A549 (cell line): ENCODE measurements around the gene BRAF. TPM values are rescaled to one million over a fixed set of nuclear protein-coding genes. Genes with fewer than 3 reads are reported as not detected.

Source experiments
- ATAC-seq, 2 experiments: fragments of 200-7000 bp in 1 of 2; fragments of >200 bp in 1 of 2; cut with Nextera tagmentation in 1 of 2; cut with Tn5 transposase in 1 of 2; 3 replicates each; pipeline versions ENCODE4 v1.8.0 to v1.9.1; 2018 to 2020; ENCODE audit warnings: mild to moderate bottlenecking in 1 of 2, moderate library complexity in 1 of 2
- CTCF ChIA-PET: fragments of 300-600 bp; sonication (Branson Sonifier 250); formaldehyde crosslinking; extraction: SDS; loops from one replicate; lab custom pipeline; 2021; ENCODE audit warnings: antibody characterized with exemption, inconsistent platforms; lab: Yijun Ruan, JAX
- POLR2A ChIA-PET: fragments of 350-600 bp; formaldehyde crosslinking; extraction: SDS; loops from one replicate; lab custom pipeline; 2021; ENCODE audit warnings: antibody characterized with exemption, inconsistent platforms; lab: Yijun Ruan, JAX
- DNase-seq, 2 experiments: peaks; one replicate each; pipeline versions ENCODE4 v3.0.0 to v3.0.0-alpha.2; 2011 to 2016; ENCODE audit warnings: low read depth in 1 of 2, low spot score in 1 of 2
- FAIRE-seq: peaks from 2 replicates; lab custom pipeline; 2011; peaks lifted over from hg19 to GRCh38; lab: Jason Lieb, UNC
- H3K27ac ChIP-seq, 2 experiments: fragments of >200 bp; sonication (Bioruptor Twin); formaldehyde crosslinking; 3 replicates each; pipeline ENCODE4 v1.5.1; 2016 to 2017
- H3K4me1 ChIP-seq: fragments of >200 bp; sonication (Bioruptor Twin); formaldehyde crosslinking; 3 replicates; pipeline ENCODE4 v1.6.1; 2016
- H3K4me2 ChIP-seq: fragments of >200 bp; sonication (Bioruptor Twin); formaldehyde crosslinking; 3 replicates; pipeline ENCODE4 v1.6.1; 2016
- H3K4me3 ChIP-seq: fragments of >200 bp; sonication (Bioruptor Twin); formaldehyde crosslinking; 3 replicates; pipeline ENCODE4 v1.5.1; 2016
- H3K9me3 ChIP-seq: fragments of >200 bp; sonication (Bioruptor Twin); formaldehyde crosslinking; 3 replicates; pipeline ENCODE4 v1.6.1; 2016
- BCL3 ChIP-seq: fragments of >200 bp; sonication (Bioruptor Twin); formaldehyde crosslinking; IDR thresholded peaks from 3 replicates; pipeline ENCODE4 v1.6.1; 2016
- CBX8 ChIP-seq: fragments of 200-600 bp; sonication (generic); IDR thresholded peaks from 2 replicates; pipeline ENCODE4 v1.6.1; 2016
- CHD2 ChIP-seq: fragments of 150-350 bp; IDR thresholded peaks from 2 replicates; pipeline ENCODE4 v1.6.1; 2014; ENCODE audit warnings: low read length; ENCODE audit not compliant: partially characterized antibody
- CTCF ChIP-seq: fragments of >200 bp; sonication (Bioruptor Twin); formaldehyde crosslinking; IDR thresholded peaks from 3 replicates; pipeline ENCODE4 v1.5.1; 2016
- E2F6 ChIP-seq: IDR thresholded peaks from 2 replicates; pipeline ENCODE4 v1.6.1; 2012; ENCODE audit warnings: low read depth, borderline replicate concordance
- EHMT2 ChIP-seq: fragments of 200-600 bp; sonication (generic); IDR thresholded peaks from 2 replicates; pipeline ENCODE4 v1.6.1; 2016; ENCODE audit warnings: antibody characterized with exemption, low read depth, mild to moderate bottlenecking, moderate library complexity
- EP300 ChIP-seq, 2 experiments: fragments of >200 bp; sonication (Bioruptor Twin); formaldehyde crosslinking; IDR thresholded peaks; 2 replicates in 1 of 2; 3 replicates in 1 of 2; pipeline ENCODE4 v1.6.1; 2016 to 2017
- GATA3 ChIP-seq: IDR thresholded peaks from 2 replicates; pipeline ENCODE4 v1.6.1; 2012; ENCODE audit warnings: borderline replicate concordance
- HES2 ChIP-seq: fragments of >200 bp; sonication (Bioruptor Twin); formaldehyde crosslinking; IDR thresholded peaks from 2 replicates; pipeline ENCODE4 v1.6.1; 2016
- HEYL ChIP-seq: fragments of 250-450 bp; sonication (Bioruptor Pico); IDR thresholded peaks from 2 replicates; pipeline ENCODE4 v1.8.0; 2021; ENCODE audit warnings: mild to moderate bottlenecking, moderate library complexity
- HMGXB4 ChIP-seq: fragments of 250-450 bp; sonication (Bioruptor Pico); IDR thresholded peaks from 2 replicates; pipeline ENCODE4 v1.5.0; 2021; ENCODE audit warnings: mild to moderate bottlenecking, moderate library complexity, borderline replicate concordance
- HOXA7 ChIP-seq: fragments of 250-450 bp; sonication (Bioruptor Pico); IDR thresholded peaks from 2 replicates; pipeline ENCODE4 v1.5.0; 2020; ENCODE audit warnings: mild to moderate bottlenecking, moderate library complexity
- JUNB ChIP-seq: fragments of >200 bp; sonication (Bioruptor Twin); formaldehyde crosslinking; IDR thresholded peaks from 2 replicates; pipeline ENCODE4 v1.6.1; 2016
- KDM5A ChIP-seq: fragments of 200-600 bp; sonication (generic); IDR thresholded peaks from 2 replicates; pipeline ENCODE4 v1.6.1; 2016; ENCODE audit warnings: antibody characterized with exemption, mild to moderate bottlenecking
- MAX ChIP-seq: IDR thresholded peaks from 2 replicates; pipeline ENCODE4 v1.6.1; 2012
- MYC ChIP-seq: IDR thresholded peaks from 2 replicates; pipeline ENCODE4 v1.6.1; 2012; ENCODE audit warnings: mild to moderate bottlenecking, inconsistent platforms, low read length, improper control_type of control experiment, borderline replicate concordance
- PHF8 ChIP-seq: fragments of 200-600 bp; sonication (generic); IDR thresholded peaks from 2 replicates; pipeline ENCODE4 v1.6.1; 2016; ENCODE audit warnings: low read depth, mild to moderate bottlenecking, antibody characterized with exemption, moderate library complexity, borderline replicate concordance
- POLR2A ChIP-seq: IDR thresholded peaks from 2 replicates; pipeline ENCODE4 v1.6.1; 2012; ENCODE audit warnings: mild to moderate bottlenecking, low read length
- POLR2AphosphoS2 ChIP-seq: conservative IDR thresholded peaks from 2 replicates; pipeline ENCODE4 v1.6.1; 2012; ENCODE audit warnings: low read length, improper control_type of control experiment, inconsistent platforms
- RAD21 ChIP-seq, 2 experiments: fragments of >200 bp in 1 of 2; sonication (Bioruptor Twin) in 1 of 2; formaldehyde crosslinking in 1 of 2; IDR thresholded peaks in 1 of 2; conservative IDR thresholded peaks in 1 of 2; 2 replicates in 1 of 2; 3 replicates in 1 of 2; pipeline ENCODE4 v1.6.1; 2012 to 2018; ENCODE audit warnings: inconsistent platforms in 1 of 2
- RARB ChIP-seq: fragments of 250-450 bp; sonication (Bioruptor Pico); IDR thresholded peaks from 2 replicates; pipeline ENCODE4 v1.8.0; 2021; ENCODE audit warnings: mild to moderate bottlenecking, moderate library complexity
- RFX5 ChIP-seq: fragments of 450-650 bp; IDR thresholded peaks from 2 replicates; pipeline ENCODE4 v1.7.1; 2014; ENCODE audit warnings: antibody characterized with exemption, mild to moderate bottlenecking, moderate library complexity
- SMC3 ChIP-seq: fragments of >200 bp; sonication (Bioruptor Twin); formaldehyde crosslinking; IDR thresholded peaks from 3 replicates; pipeline ENCODE4 v1.6.1; 2018; ENCODE audit warnings: inconsistent platforms
- TP53 ChIP-seq: fragments of 250-450 bp; sonication (Bioruptor Pico); IDR thresholded peaks from 2 replicates; pipeline ENCODE4 v1.5.0; 2021; ENCODE audit warnings: mild to moderate bottlenecking, moderate library complexity
- WGBS: methylation state at CpG from one replicate; pipeline ENCODE4 v1.1.6; 2017; ENCODE audit errors: missing lambda C conversion rate; 5-methylcytosine and 5-hydroxymethylcytosine counted together
- polyA plus RNA-seq, 4 experiments: library from polyadenylated mRNA; depleted of rRNA in 3 of 4; stranded (reverse); fragments of >200 nt; fragmentation: RNase III in 1 of 4; extraction: RNeasy Plus Mini Kit Qiagen cat#74134 plus additional on column Dnase treatment in 1 of 4; gene quantifications; 2 replicates in 3 of 4; 3 replicates in 1 of 4; pipeline ENCODE4 v1.2.3, GENCODE V29; 2011 to 2017

Gene BRAF
- polyA plus RNA-seq, 2 of the 4 experiments (the other 2 are of a cell fraction) = 6.1 to 19.7 TPM

GRCh38 chr7:140927351-140927750, 2.6 kb upstream of the BRAF start:
- TF ChIP-seq HMGXB4 (CRISPR knock-in tag) (no peak), MAX (no peak), POLR2AphosphoS2 (no peak), CBX8 (no peak), HEYL (CRISPR knock-in tag) (no peak), GATA3 (no peak), HOXA7 (CRISPR knock-in tag) (no peak), RFX5 (no peak), JUNB (no peak), POLR2A (no peak), EHMT2 (no peak), RARB (CRISPR knock-in tag) (no peak)
- Histone ChIP-seq H3K9me3 (no peaks in the 10 kb centered on the region), H3K27ac (no peak overlapping the region), H3K4me2 (no peak overlapping the region), H3K4me3 (no peak overlapping the region), H3K4me1 (peaks cover 8% of the 10 kb centered on the region; the same call in 2 of the 3 replicates)
- ChIA-PET POLR2A (interaction anchor here (1.1 kb wide), 1 partner anchor 88 kb away, joined by 3 read pairs; the partner anchor contains the start of gene MRPS33), CTCF (interaction anchor here (0.8 to 1.3 kb wide), 4 partner anchors 22 to 451 kb away, joined by 3 to 4 read pairs (median 3); partner anchors contain the start of gene MRPS33)
- FAIRE-seq (no peak), DNase-seq (no peak), ATAC-seq (no peak)
- 48% methylated on average over 2 of the region's 2 CpGs for WGBS

- POLR2A ChIA-PET = interaction anchor here (1.1 kb wide), 1 partner anchor 89 kb away, joined by 3 read pairs; the partner anchor contains the start of gene MRPS33
- FAIRE-seq (no peak), ATAC-seq (no peak), DNase-seq (no peak)
- no peak for TF ChIP-seq HEYL (CRISPR knock-in tag)
- no peak overlapping the region for H3K27ac ChIP-seq
- H3K4me2 ChIP-seq = no peak overlapping the region
- peaks cover 17% of the 10 kb centered on the region; the same call in 2 of the 3 replicates for H3K4me1 ChIP-seq
- H3K9me3 ChIP-seq = no peaks in the 10 kb centered on the region
- CTCF ChIA-PET = interaction anchor here (0.8 kb wide), 1 partner anchor 21 kb away, joined by 3 read pairs; no protein-coding TSS in a partner anchor
- no peak overlapping the region for H3K4me3 ChIP-seq
- 83% methylated on average over 7 of the region's 7 CpGs for WGBS
Observed at GRCh38 chr7:140926021-140926817, 1.5 kb upstream of the BRAF start.

GRCh38 chr7:140924019-140924820, 509 bp downstream of the BRAF start:
- peak overlapping the region; percentile 94 to 95 for H3K27ac ChIP-seq
- H3K4me3 ChIP-seq = peak overlapping the region; percentile 86
- H3K9me3 ChIP-seq = no peaks in the 10 kb centered on the region
- peaks cover 23% of the 10 kb centered on the region; the same call in 2 of the 3 replicates for H3K4me1 ChIP-seq
- ATAC-seq (peak; percentile 92 to 95), FAIRE-seq (no peak), DNase-seq (peak; percentile 66 to 77)
- H3K4me2 ChIP-seq = peak overlapping the region; percentile 85
- ChIA-PET POLR2A (interaction anchor here (0.9 to 1.5 kb wide), 2 partner anchors 19 to 113 kb away, joined by 4 to 5 read pairs; no protein-coding TSS in a partner anchor), CTCF (interaction anchor here (0.7 to 1.9 kb wide), 4 partner anchors 22 to 114 kb away, joined by 3 to 9 read pairs (median 3); no protein-coding TSS in a partner anchor)
- WGBS = 4% methylated on average over 26 of the region's 69 CpGs
- TF ChIP-seq CTCF (peak; percentile 51), SMC3 (peak; percentile 16; the same call in 2 of the 3 replicates), KDM5A (0 out of 2 replicates have a peak, but pooled peaks have one; percentile 54), MYC (0 out of 2 replicates have a peak, but pooled peaks have one; percentile 13), HES2 (no peak), TP53 (CRISPR knock-in tag) (no peak), EP300 (IDR thresholded peaks at IDR 0.05) (no peak), CHD2 (no peak), E2F6 (no peak), RAD21 (conservative IDR thresholded peaks at IDR 0.05 in 1 of 2, IDR thresholded peaks at IDR 0.05 in 1 of 2) (peak; percentile 19 to 26; a peak in 1 of 5 replicates), PHF8 (peak; percentile 96), BCL3 (peak; percentile 62; the same call in 1 of the 3 replicates), POLR2A (peak; percentile 32; the same call in 1 of the 2 replicates)
